Umbilical cord (tissue), 2 donors: ENCODE measurements around the gene CLCN1. TPM values are rescaled to one million over a fixed set of nuclear protein-coding genes. Genes with fewer than 3 reads are reported as not detected.

ENCODE experiments used
- DNase-seq: peaks from one replicate; pipeline ENCODE4 v3.0.0-alpha.2; 2015; ENCODE audit warnings: low spot score
- total RNA-seq: library from RNA; depleted of rRNA; stranded (reverse); fragments of >200 nt; gene quantifications from one replicate; pipeline ENCODE4 v1.2.3, GENCODE V29; 2014; ENCODE audit warnings: low replicate concordance; ENCODE audit not compliant: insufficient read depth

The CLCN1 gene
- total RNA-seq, 1 donor from 2014 or later, result not detected

GRCh38 chr7:143331179-143331801 lies 15.4 kb downstream of the CLCN1 start:
- DNase-seq, result peak; percentile 93

DNA sequence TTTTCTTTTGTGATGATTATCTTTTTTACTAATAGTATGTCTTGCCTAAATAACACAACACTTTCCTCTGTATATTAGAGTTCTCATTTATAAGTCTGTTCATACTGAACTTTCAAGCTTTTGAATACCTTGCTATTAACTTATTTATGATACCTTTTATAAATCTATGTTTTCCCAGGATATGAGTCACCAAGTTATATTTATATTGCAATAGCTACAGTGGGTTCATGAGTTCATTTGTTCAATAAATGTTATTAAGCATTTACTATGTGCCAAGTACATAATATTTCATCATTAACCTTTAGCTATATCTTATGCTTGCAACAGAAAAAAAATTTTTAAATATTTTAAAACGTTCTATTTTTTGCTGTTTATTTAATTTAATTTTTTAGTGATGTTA lies 18.3 kb downstream of the CLCN1 start:
- no peak for DNase-seq

GRCh38 chr7:143337216-143337615 lies 21.3 kb downstream of the CLCN1 start:
- no peak for DNase-seq

- DNase-seq, result no peak
These were observed 25.9 kb downstream of the CLCN1 start for GRCh38 chr7:143341842-143342241.

- DNase-seq, result no peak
These were observed 27.7 kb downstream of the CLCN1 start for GRCh38 chr7:143343596-143343995.

- DNase-seq, result peak; percentile 30
These were observed 29.6 kb downstream of the CLCN1 start for GRCh38 chr7:143345428-143345900.

DNA sequence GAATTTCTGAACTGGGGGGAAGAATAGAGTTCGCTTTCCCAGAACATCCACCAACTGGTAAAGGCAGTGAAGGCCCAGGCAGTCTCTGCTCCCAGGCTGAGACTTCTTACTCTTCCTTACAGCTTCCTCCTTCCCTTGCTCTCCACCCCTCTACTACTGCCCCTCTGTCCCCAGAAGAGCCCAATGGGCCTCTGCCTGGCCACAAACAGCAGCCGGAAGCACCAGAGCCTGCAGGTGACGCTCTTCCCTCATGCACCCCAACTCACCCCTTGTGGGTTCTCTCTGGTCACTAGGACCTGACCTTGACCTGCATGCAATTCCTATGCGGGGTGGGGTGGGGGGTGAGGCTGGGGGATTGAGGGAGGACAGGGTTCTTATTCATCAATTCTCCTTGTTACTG lies 30.1 kb downstream of the CLCN1 start:
- DNase-seq, result no peak

- DNase-seq, result no peak
These were observed 32.0 kb downstream of the CLCN1 start for GRCh38 chr7:143347950-143348349.

- DNase-seq, result no peak
These were observed 35.1 kb downstream of the CLCN1 start for GRCh38 chr7:143351060-143351459.

- no peak for DNase-seq
These were observed 35.7 kb downstream of the CLCN1 start for GRCh38 chr7:143351574-143351973.

DNA sequence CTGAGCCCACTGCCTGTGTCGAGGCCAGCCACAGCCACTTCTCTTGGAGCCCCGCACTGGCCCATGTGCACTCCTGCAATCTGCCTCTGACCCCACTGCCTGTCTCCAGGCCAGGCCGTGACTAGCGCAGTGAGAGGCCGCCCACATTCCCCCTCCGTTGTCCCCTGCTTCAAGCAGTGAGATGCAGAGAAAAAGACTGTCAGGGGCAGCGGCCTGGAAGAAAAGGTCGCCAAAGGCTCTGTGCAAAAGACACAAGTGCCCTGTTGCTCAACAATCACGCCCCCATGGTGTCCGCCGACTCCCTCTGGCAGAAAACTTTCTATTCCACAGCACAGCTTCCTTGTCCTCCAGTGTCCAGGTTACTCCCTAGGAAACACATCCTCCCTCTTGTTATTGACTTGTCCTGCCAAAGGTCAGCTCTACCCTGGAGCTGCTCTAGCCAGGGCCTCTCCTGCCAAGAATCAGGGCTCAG lies 36.7 kb downstream of the CLCN1 start:
- DNase-seq, result no peak

GRCh38 chr7:143354376-143354775 lies 38.5 kb downstream of the CLCN1 start:
- no peak for DNase-seq

DNA sequence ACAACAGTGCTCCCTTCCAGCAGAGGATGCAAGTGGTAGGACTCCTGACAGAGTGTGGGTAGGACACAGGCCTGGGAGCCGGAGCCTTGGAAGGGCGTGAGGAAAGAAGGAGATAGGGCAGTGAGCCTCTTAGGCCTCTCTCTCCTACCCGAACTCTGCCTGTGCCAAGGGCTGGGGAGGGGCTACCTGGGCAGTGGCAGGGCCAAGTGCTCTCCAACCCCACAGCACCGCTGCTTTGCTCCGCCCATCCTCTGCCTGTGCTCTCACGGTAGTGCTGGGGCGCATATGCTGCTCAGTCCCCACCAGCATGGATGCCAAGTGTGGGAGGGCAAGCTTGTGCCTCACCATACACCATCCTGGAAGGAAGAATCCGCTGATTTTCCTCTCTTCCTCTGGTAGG lies 39.1 kb downstream of the CLCN1 start:
- DNase-seq, result no peak

DNA sequence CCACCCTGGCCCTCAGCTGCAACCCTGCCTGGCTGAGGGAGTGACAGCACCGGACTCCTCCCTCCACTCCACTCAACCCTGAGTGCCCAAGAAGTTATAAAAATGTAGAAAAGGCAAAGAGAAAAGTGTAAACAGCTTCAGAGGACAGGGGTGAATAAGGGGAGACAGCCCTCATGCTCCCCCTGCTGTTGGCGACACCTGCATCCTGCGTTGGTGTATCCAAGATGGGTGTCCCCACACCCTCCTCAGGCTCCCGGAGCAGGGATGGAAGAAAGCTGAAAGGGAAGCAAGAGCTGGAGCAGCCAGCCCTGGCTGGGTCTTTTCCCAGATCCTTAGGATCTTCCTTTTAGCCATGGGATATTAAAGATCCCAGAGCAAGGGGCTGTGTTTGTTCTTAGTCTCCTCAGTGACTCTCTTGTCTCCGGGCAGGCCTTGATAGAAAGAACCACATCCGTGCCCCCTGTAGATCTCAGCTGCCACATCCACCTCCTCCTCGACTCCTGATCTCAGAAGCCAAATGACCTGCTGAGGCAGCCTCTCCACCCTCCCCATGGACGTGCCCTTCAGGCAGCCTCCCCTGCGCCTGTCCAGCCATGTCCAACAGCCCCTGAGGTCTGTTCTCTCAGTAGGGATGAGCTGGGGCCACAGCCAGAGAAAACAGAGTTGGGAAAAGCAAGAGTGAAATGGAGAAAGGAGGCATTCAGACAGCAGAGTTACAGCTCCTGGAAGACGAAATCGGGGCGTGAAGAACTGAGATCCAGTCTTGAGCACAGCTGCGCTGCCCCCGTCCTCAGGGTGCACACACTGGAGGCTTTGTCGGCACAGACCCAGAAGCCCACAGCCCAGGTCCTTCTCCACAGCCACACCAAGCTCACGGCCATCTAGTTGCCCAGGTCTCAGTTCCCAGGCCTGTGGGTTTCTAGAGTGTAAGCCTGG lies 39.8 kb downstream of the CLCN1 start:
- DNase-seq, result no peak

DNA sequence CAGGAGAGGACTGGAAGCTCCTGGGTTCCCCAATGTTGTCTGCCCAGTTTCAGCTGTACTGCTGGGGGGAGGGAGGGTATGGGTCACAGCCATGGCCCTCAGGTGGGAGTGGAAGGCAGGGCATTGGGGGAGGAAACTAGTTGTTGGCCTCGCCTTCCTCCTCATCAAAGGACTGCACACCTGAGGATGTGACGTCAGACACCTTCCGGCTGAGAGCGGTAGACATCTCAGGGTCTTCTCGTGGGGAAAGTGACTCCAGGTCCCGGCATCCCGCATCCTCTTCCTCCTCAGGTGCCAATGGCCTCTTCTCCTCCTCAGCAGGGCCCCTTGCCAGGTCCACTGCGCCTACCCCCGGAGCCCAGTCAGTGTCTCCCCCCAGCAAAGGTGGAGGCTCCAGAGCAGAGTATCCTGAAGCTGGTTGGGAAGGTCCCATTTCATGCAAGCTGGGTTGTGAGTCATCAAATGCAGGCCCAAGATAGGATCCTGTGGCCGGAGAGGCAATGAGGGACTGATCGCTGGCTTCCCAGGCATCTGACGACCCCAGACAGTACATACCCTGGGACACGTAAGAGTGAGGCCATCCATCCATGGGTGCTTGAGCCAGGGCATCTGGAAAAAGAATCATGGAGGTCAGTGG lies 40.6 kb downstream of the CLCN1 start:
- no peak for DNase-seq

- no peak for DNase-seq
These were observed 42.7 kb downstream of the CLCN1 start for GRCh38 chr7:143358626-143359025.

GRCh38 chr7:143359771-143360353 lies 44.0 kb downstream of the CLCN1 start:
- DNase-seq, result no peak

DNA sequence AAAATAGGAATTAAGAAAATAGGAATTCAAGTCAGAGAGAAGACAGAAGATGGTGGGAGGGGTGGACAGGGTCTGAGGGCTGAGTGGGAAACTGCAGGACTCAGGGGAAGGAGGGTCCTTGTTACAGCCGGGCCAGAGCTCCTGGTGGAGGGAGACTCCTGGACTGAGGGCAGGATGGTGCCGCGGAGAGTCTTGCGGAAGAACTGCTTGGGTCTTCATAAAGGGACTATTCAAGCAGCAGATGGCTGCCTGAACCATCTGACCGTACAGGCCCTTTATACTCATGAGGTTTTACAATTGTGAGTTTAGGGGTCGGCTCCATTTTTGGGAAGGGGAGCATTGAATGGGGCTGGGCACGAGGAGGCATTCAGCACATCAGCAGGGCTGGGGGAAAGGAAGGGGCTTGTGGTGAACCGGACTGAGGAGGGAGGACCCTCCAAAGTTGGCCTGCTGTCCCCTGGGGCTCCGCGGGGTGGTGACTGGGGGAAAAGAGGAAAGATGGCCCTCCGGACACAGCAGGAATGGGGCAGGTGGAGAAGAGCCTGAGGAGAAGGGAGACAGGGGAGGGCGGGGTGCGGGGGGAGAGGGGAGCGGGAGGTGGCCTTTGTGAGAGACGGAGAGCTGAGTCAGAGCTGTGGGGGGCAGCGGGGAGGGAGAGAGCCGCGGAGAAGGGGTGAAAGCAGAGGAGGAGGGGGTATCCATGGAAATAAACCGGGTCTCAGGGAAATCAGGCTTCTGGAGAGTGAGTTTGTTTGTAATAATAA lies 45.1 kb downstream of the CLCN1 start:
- no peak for DNase-seq

- DNase-seq, result no peak
These were observed 45.7 kb downstream of the CLCN1 start for GRCh38 chr7:143361552-143362130.

GRCh38 chr7:143362131-143363015 lies 46.5 kb downstream of the CLCN1 start, which contains the start of gene FAM131B:
TSS of gene FAM131B (minus strand) at chr7:143362713. CDS start at chr7:143362603, 110 bp downstream.
- no peak for DNase-seq
